ENCODE results near the gene CAMLG.

Gene CAMLG

DNA sequence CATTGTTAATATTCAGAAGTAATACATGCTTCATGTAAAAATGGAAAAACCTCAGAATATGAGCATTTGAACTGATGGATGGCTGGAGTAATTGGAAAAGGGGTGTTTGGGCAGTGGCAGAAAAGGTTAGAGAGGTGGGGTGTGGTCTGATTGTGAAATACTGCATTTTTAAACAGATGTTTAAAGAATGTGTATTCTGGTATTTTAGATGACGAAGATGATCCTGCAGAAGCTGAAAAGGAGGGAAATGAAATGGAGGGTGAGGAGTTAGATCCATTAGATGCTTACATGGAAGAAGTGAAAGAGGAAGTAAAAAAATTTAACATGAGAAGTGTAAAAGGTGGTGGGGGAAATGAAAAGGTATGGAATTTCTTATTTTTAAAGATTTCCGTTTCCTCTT, 39.0 kb downstream of the CAMLG start:
- no peak overlapping the region for H3K9ac ChIP-seq (ENCODE audit: low read length)
- peaks cover 45 to 47% of the 10 kb centered on the region in 2 experiments for H3K36me3 ChIP-seq (ENCODE audit: control insufficient read depth in 1 of 2, insufficient read depth in 2 of 2, low read length in 2 of 2)
- no peak overlapping the region for H4K12ac ChIP-seq (ENCODE audit: low read depth, low read length)
- H3K23ac ChIP-seq (ENCODE audit: low read length), result no peak overlapping the region
- H3K4me1 ChIP-seq (ENCODE audit: control insufficient read depth in 1 of 2, insufficient read depth in 2 of 2, low read length in 2 of 2), result no peaks in the 10 kb centered on the region
- no peaks in the 10 kb centered on the region for H3K9me3 ChIP-seq (ENCODE audit: insufficient read depth, low read depth, low read length)
- no peak overlapping the region for H3K27ac ChIP-seq (ENCODE audit: low read depth, low read length)
- no peak overlapping the region for H3K14ac ChIP-seq (ENCODE audit: low read length)
- H2AK5ac ChIP-seq (ENCODE audit: low read length), result no peak overlapping the region
- no peak overlapping the region for H3K4me3 ChIP-seq (ENCODE audit: low read depth, low read length)
- no peak overlapping the region for H3K18ac ChIP-seq (ENCODE audit: low read length)
- no peak overlapping the region for H3K4me2 ChIP-seq (ENCODE audit: low read length)
- H2BK120ac ChIP-seq (ENCODE audit: insufficient read depth, low read length, poor library complexity), result no peak overlapping the region
- no peaks in the 10 kb centered on the region for H3K27me3 ChIP-seq (ENCODE audit: insufficient read depth, low read length)
- no peak overlapping the region for H4K8ac ChIP-seq (ENCODE audit: low read depth, low read length)
- H2BK5ac ChIP-seq (ENCODE audit: low read depth, low read length, poor library complexity), result no peak overlapping the region
- H3K4ac ChIP-seq (ENCODE audit: low read depth, low read length), result no peak overlapping the region
- WGBS (ENCODE audit: extremely low coverage, insufficient coverage, insufficient read length), result no CpG with 5 or more reads among the region's 2 CpGs
- no peaks in the 10 kb centered on the region for H3K79me2 ChIP-seq (ENCODE audit: control insufficient read depth, insufficient read depth, low read length, poor library complexity)
- peak in 1 of 2 donors; percentile 40 for DNase-seq
- H4K91ac ChIP-seq (ENCODE audit: low read depth, low read length), result no peak overlapping the region
- no peaks in the 10 kb centered on the region for H3K79me1 ChIP-seq (ENCODE audit: low read length)
- no peak overlapping the region for H2BK12ac ChIP-seq (ENCODE audit: low read length)
- H2AFZ ChIP-seq (ENCODE audit: insufficient read depth, low read length, poor library complexity), result no peak overlapping the region

DNA sequence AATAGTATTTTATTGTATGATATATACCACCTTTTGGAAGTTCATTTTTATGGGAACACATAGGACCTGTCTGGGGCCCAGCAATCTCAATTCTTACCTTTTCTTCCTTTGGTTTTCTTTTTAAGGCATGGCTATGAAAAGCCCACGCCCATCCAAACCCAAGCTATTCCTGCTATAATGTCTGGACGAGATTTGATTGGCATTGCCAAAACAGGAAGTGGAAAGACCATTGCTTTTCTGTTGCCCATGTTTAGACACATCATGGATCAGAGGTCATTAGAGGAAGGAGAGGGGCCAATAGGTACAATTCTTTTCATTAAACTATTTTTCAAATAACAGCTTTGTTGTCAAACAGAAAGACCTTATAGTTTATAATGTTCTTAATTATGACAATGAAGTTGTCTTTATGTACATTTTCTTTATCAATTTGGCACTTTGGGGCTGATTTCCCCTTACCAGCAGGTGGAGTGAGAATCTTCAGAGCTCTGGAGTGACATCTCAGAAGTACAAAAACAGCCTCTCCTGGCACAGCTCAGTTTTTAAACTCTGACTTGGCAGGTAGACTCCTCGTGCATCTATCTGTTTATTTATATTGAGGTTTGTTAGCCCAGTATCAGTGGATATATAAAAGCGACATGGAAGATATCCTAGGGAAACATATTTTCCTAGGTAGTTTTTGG, 46.0 kb downstream of the CAMLG start:
- H3K4ac ChIP-seq (ENCODE audit: low read depth, low read length), result no peak overlapping the region
- H2BK120ac ChIP-seq (ENCODE audit: insufficient read depth, low read length, poor library complexity), result no peak overlapping the region
- no peak overlapping the region for H3K23ac ChIP-seq (ENCODE audit: low read length)
- H3K27ac ChIP-seq (ENCODE audit: low read depth, low read length), result no peak overlapping the region
- no peaks in the 10 kb centered on the region for H3K79me1 ChIP-seq (ENCODE audit: low read length)
- H4K12ac ChIP-seq (ENCODE audit: low read depth, low read length), result no peak overlapping the region
- no peak overlapping the region for H3K14ac ChIP-seq (ENCODE audit: low read length)
- H3K4me3 ChIP-seq (ENCODE audit: low read depth, low read length), result no peak overlapping the region
- H2AK5ac ChIP-seq (ENCODE audit: low read length), result no peak overlapping the region
- H4K8ac ChIP-seq (ENCODE audit: low read depth, low read length), result no peak overlapping the region
- H3K27me3 ChIP-seq (ENCODE audit: insufficient read depth, low read length), result no peaks in the 10 kb centered on the region
- H3K18ac ChIP-seq (ENCODE audit: low read length), result no peak overlapping the region
- no peaks in the 10 kb centered on the region for H3K9me3 ChIP-seq (ENCODE audit: insufficient read depth, low read depth, low read length)
- H2BK12ac ChIP-seq (ENCODE audit: low read length), result no peak overlapping the region
- no peaks in the 10 kb centered on the region for H3K4me1 ChIP-seq (ENCODE audit: control insufficient read depth in 1 of 2, insufficient read depth in 2 of 2, low read length in 2 of 2)
- peaks cover 34 to 47% of the 10 kb centered on the region in 2 experiments for H3K36me3 ChIP-seq (ENCODE audit: control insufficient read depth in 1 of 2, insufficient read depth in 2 of 2, low read length in 2 of 2)
- H3K79me2 ChIP-seq (ENCODE audit: control insufficient read depth, insufficient read depth, low read length, poor library complexity), result no peaks in the 10 kb centered on the region
- no CpG with 5 or more reads among the region's 4 CpGs for WGBS (ENCODE audit: extremely low coverage, insufficient coverage, insufficient read length)
- H3K4me2 ChIP-seq (ENCODE audit: low read length), result no peak overlapping the region
- no peak for DNase-seq
- no peak overlapping the region for H2AFZ ChIP-seq (ENCODE audit: insufficient read depth, low read length, poor library complexity)
- H2BK5ac ChIP-seq (ENCODE audit: low read depth, low read length, poor library complexity), result no peak overlapping the region
- H4K91ac ChIP-seq (ENCODE audit: low read depth, low read length), result no peak overlapping the region
- no peak overlapping the region for H3K9ac ChIP-seq (ENCODE audit: low read length)

DNA sequence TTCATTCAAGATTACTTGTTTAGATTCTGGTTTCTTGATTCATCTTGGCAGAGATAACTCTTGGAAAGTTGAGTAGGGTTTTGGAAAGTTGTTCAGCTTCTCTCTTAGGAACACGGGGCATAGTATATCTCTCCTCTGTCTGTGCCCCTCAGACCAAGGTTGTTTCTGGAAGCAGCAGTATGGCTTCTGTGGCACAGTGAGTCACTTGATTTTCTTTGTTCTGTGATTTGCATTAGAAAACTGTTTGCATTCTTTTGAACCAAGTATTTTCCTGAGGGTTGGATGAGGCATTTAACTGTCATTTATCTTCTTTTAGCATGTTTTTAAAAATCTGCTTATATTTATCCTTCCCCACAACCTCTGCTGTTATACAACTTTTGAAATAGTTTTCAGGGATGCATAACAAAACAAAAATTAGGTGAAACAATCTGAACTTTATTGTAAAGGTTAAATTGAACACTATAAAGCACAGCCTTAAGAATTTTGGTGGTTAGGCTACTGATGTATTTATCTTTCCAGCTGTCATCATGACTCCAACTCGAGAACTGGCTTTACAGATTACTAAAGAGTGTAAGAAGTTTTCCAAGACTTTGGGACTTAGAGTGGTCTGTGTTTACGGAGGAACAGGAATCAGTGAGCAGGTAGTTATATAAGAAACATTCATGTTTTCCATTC, 46.7 kb downstream of the CAMLG start:
- Histone ChIP-seq H3K9me3 (ENCODE audit: insufficient read depth, low read depth, low read length) (no peaks in the 10 kb centered on the region), H3K27me3 (ENCODE audit: insufficient read depth, low read length) (no peaks in the 10 kb centered on the region), H3K36me3 (ENCODE audit: control insufficient read depth in 1 of 2, insufficient read depth in 2 of 2, low read length in 2 of 2) (peaks cover 29 to 42% of the 10 kb centered on the region in 2 experiments), H3K4ac (ENCODE audit: low read depth, low read length) (no peak overlapping the region), H3K14ac (ENCODE audit: low read length) (no peak overlapping the region), H3K79me1 (ENCODE audit: low read length) (no peaks in the 10 kb centered on the region), H2AFZ (ENCODE audit: insufficient read depth, low read length, poor library complexity) (no peak overlapping the region), H4K12ac (ENCODE audit: low read depth, low read length) (no peak overlapping the region), H2AK5ac (ENCODE audit: low read length) (no peak overlapping the region), H3K18ac (ENCODE audit: low read length) (no peak overlapping the region), H2BK5ac (ENCODE audit: low read depth, low read length, poor library complexity) (no peak overlapping the region), H3K27ac (ENCODE audit: low read depth, low read length) (no peak overlapping the region), H3K9ac (ENCODE audit: low read length) (no peak overlapping the region), H3K23ac (ENCODE audit: low read length) (no peak overlapping the region), H3K4me1 (ENCODE audit: control insufficient read depth in 1 of 2, insufficient read depth in 2 of 2, low read length in 2 of 2) (no peaks in the 10 kb centered on the region), H3K4me2 (ENCODE audit: low read length) (no peak overlapping the region), H3K4me3 (ENCODE audit: low read depth, low read length) (no peak overlapping the region), H2BK120ac (ENCODE audit: insufficient read depth, low read length, poor library complexity) (no peak overlapping the region), H2BK12ac (ENCODE audit: low read length) (no peak overlapping the region), H4K91ac (ENCODE audit: low read depth, low read length) (no peak overlapping the region), H4K8ac (ENCODE audit: low read depth, low read length) (no peak overlapping the region), H3K79me2 (ENCODE audit: control insufficient read depth, insufficient read depth, low read length, poor library complexity) (no peaks in the 10 kb centered on the region)
- WGBS (ENCODE audit: extremely low coverage, insufficient coverage, insufficient read length), result no CpG with 5 or more reads among the region's 3 CpGs
- no peak for DNase-seq

DNA sequence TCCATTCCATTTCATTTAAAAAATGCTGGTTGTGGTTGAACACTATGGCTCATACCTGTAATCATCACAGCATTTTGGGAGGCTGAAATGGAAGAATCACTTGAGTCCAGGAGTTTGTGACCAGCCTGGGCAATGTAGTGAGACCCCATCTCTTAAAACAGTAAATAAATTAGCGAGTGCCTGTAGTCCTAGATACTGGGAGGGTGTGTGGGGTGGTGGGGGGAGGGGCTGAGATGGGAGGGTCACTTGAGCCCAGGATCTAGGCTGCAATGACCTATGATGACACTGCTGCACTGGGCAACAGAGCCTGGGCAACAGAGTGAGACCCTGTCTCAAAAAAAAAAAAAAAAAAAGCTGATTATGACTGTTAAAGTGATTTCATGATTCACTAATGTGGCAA, 49.3 kb downstream of the CAMLG start:
- Histone ChIP-seq H3K79me1 (ENCODE audit: low read length) (no peaks in the 10 kb centered on the region), H3K14ac (ENCODE audit: low read length) (no peak overlapping the region), H3K79me2 (ENCODE audit: control insufficient read depth, insufficient read depth, low read length, poor library complexity) (no peaks in the 10 kb centered on the region), H2BK5ac (ENCODE audit: low read depth, low read length, poor library complexity) (no peak overlapping the region), H3K9ac (ENCODE audit: low read length) (no peak overlapping the region), H2AK5ac (ENCODE audit: low read length) (no peak overlapping the region), H3K4me1 (ENCODE audit: control insufficient read depth in 1 of 2, insufficient read depth in 2 of 2, low read length in 2 of 2) (peaks cover 0 to under 1% of the 10 kb centered on the region in 2 experiments), H4K91ac (ENCODE audit: low read depth, low read length) (no peak overlapping the region), H3K27me3 (ENCODE audit: insufficient read depth, low read length) (no peaks in the 10 kb centered on the region), H4K8ac (ENCODE audit: low read depth, low read length) (no peak overlapping the region), H2BK12ac (ENCODE audit: low read length) (no peak overlapping the region), H4K12ac (ENCODE audit: low read depth, low read length) (no peak overlapping the region), H3K36me3 (ENCODE audit: control insufficient read depth in 1 of 2, insufficient read depth in 2 of 2, low read length in 2 of 2) (peaks cover 22 to 35% of the 10 kb centered on the region in 2 experiments), H3K9me3 (ENCODE audit: insufficient read depth, low read depth, low read length) (no peaks in the 10 kb centered on the region), H2AFZ (ENCODE audit: insufficient read depth, low read length, poor library complexity) (no peak overlapping the region), H3K23ac (ENCODE audit: low read length) (no peak overlapping the region), H3K27ac (ENCODE audit: low read depth, low read length) (no peak overlapping the region), H3K4me2 (ENCODE audit: low read length) (no peak overlapping the region), H3K18ac (ENCODE audit: low read length) (no peak overlapping the region), H2BK120ac (ENCODE audit: insufficient read depth, low read length, poor library complexity) (no peak overlapping the region), H3K4me3 (ENCODE audit: low read depth, low read length) (no peak overlapping the region), H3K4ac (ENCODE audit: low read depth, low read length) (no peak overlapping the region)
- no peak for DNase-seq
- no CpG with 5 or more reads among the region's 1 CpG for WGBS (ENCODE audit: extremely low coverage, insufficient coverage, insufficient read length)
